CD4-positive, alpha-beta T cell (primary cell): ENCODE measurements around the gene TUBGCP6. TPM values are rescaled to one million over a fixed set of nuclear protein-coding genes. Genes with fewer than 3 reads are reported as not detected.

Source experiments
- ATAC-seq: fragments of 200-7000 bp; cut with Tn5 transposase; one replicate; pipeline ENCODE4 v1.10.0; 2022; ENCODE audit warnings: mild to moderate bottlenecking; ENCODE audit not compliant: poor library complexity
- CTCF ChIA-PET: fragments of 350-600 bp; sonication (Branson Sonifier 250); formaldehyde crosslinking; loops from one replicate; lab custom pipeline; 2021; ENCODE audit warnings: antibody characterized with exemption, inconsistent platforms; lab: Charles Lee
- POLR2A ChIA-PET: fragments of 350-600 bp; sonication (Branson Sonifier 250); formaldehyde crosslinking; loops from one replicate; lab custom pipeline; 2021; ENCODE audit warnings: antibody characterized with exemption, inconsistent platforms; lab: Charles Lee
- DNase-seq, 14 experiments: peaks; one replicate each; pipeline ENCODE4 v3.0.0-alpha.2; 2013 to 2020; ENCODE audit warnings: mixed read lengths in 2 of 14
- H3K27ac ChIP-seq, 2 donors: one replicate each; pipeline versions ENCODE4 v1.5.1 to v1.7.0; 2013; ENCODE audit warnings: low read length in 2 of 2, low read depth in 1 of 2, mild to moderate bottlenecking in 1 of 2
- H3K27me3 ChIP-seq, 2 experiments: 1 replicate in 1 of 2; 2 replicates in 1 of 2; pipeline versions ENCODE4 v1.6.1 to v1.7.0; 2013; ENCODE audit warnings: low read length in 2 of 2, control low read depth in 1 of 2, mild to moderate bottlenecking in 1 of 2, moderate library complexity in 1 of 2; ENCODE audit not compliant: insufficient read depth in 2 of 2, control insufficient read depth in 1 of 2
- H3K36me3 ChIP-seq: one replicate; pipeline ENCODE4 v1.6.1; 2013; ENCODE audit warnings: low read length, control low read depth; ENCODE audit not compliant: insufficient read depth
- H3K4me1 ChIP-seq: one replicate; pipeline ENCODE4 v1.6.1; 2013; ENCODE audit warnings: low read length, control low read depth; ENCODE audit not compliant: insufficient read depth
- H3K4me3 ChIP-seq: one replicate; pipeline ENCODE4 v1.5.1; 2013; ENCODE audit warnings: mild to moderate bottlenecking, low read length, moderate library complexity
- H3K9me3 ChIP-seq, 2 experiments: 1 replicate in 1 of 2; 2 replicates in 1 of 2; pipeline versions ENCODE4 v1.6.1 to v1.7.0; 2013; ENCODE audit warnings: low read length in 2 of 2, mild to moderate bottlenecking in 2 of 2, control low read depth in 1 of 2, moderate library complexity in 1 of 2; ENCODE audit not compliant: control insufficient read depth in 1 of 2, insufficient read depth in 1 of 2
- H3K27ac Mint-ChIP-seq: one replicate; pipeline ENCODE4 v1.8.0; 2020; ENCODE audit warnings: mixed read lengths
- H3K27me3 Mint-ChIP-seq: one replicate; pipeline ENCODE4 v1.8.0; 2021; ENCODE audit warnings: mixed read lengths
- H3K36me3 Mint-ChIP-seq: one replicate; pipeline ENCODE4 v1.8.0; 2021; ENCODE audit warnings: low read depth, mixed read lengths
- H3K4me1 Mint-ChIP-seq: one replicate; pipeline ENCODE4 v1.8.0; 2021; ENCODE audit warnings: low read depth, mixed read lengths
- H3K4me3 Mint-ChIP-seq: one replicate; pipeline ENCODE4 v1.8.0; 2020; ENCODE audit warnings: mild to moderate bottlenecking, mixed read lengths
- H3K9me3 Mint-ChIP-seq: one replicate; pipeline ENCODE4 v1.8.0; 2020; ENCODE audit warnings: mixed read lengths
- intact Hi-C, 2 experiments: fragments of 100-400 bp; cut with DNase I in 1 of 2; cut with micrococcal nuclease in 1 of 2; formaldehyde crosslinking; loops; one replicate each; pipeline versions ENCODE4 v1.15.1 to v1.9.0; 2023 to 2025; cut with DNase I, micrococcal nuclease
- total RNA-seq, 174 experiments: library from RNA in 2 of 174; stranded (reverse) in 2 of 174; gene quantifications; one replicate each; pipeline ENCODE4 v1.2.3 and lab custom pipeline; 2021 to 2026
- TF ChIP-seq, protein P1 (sequence below): fragments of 200-600 bp; IDR thresholded peaks from one replicate; pipeline ENCODE4 v1.8.0; 2022; ENCODE audit warnings: antibody characterized with exemption, mild to moderate bottlenecking

The TUBGCP6 gene
- total RNA-seq, 2 experiments from 2014 or later, result 124 to 126 TPM

DNA sequence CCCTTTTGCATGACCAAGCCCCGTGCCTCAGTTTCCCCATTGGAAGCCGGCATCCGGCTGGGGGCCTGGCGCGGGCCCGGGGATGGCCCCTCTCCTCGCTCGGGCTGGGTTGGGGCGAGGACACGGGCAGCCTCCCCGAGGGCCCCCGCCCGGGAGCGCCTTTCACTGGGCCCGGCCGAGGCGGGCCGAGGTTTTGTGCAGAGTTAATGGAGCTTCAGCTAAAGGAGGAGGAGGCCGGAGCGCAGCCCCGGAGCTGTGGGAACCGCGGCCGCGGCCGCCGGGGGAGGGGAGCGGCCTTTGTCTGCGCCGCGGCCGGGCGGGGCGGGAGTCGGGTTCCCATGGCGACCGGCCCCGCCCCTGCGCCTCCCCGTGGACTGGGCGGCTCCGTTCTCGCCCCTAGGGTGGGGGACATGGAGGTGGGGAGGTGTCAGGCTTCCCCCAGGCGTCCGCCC is 26.7 kb upstream of the TUBGCP6 start:
- intact Hi-C loops, result loop anchor here (2.0 to 10.0 kb wide), 3 partner anchors 19 to 343 kb away; partner anchors contain the start of gene PPP6R2 (in 1 of the 2)
- H3K9me3 ChIP-seq, result peaks cover 0 to 17% of the 10 kb centered on the region in 2 experiments
- no peaks in the 10 kb centered on the region for H3K36me3 ChIP-seq
- H3K4me3 Mint-ChIP-seq, result no peak overlapping the region
- TF ChIP-seq, protein P1, sequence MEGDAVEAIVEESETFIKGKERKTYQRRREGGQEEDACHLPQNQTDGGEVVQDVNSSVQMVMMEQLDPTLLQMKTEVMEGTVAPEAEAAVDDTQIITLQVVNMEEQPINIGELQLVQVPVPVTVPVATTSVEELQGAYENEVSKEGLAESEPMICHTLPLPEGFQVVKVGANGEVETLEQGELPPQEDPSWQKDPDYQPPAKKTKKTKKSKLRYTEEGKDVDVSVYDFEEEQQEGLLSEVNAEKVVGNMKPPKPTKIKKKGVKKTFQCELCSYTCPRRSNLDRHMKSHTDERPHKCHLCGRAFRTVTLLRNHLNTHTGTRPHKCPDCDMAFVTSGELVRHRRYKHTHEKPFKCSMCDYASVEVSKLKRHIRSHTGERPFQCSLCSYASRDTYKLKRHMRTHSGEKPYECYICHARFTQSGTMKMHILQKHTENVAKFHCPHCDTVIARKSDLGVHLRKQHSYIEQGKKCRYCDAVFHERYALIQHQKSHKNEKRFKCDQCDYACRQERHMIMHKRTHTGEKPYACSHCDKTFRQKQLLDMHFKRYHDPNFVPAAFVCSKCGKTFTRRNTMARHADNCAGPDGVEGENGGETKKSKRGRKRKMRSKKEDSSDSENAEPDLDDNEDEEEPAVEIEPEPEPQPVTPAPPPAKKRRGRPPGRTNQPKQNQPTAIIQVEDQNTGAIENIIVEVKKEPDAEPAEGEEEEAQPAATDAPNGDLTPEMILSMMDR, result no peak
- POLR2A ChIA-PET, result interaction anchor here (1.1 kb wide), 1 partner anchor 70 kb away, joined by 5 read pairs; no protein-coding TSS in a partner anchor
- H3K27me3 Mint-ChIP-seq, result no peaks in the 10 kb centered on the region
- peaks cover 46% of the 10 kb centered on the region for H3K4me1 ChIP-seq
- peaks cover 22% of the 10 kb centered on the region for H3K4me1 Mint-ChIP-seq
- CTCF ChIA-PET, result interaction anchor here (0.6 to 2.1 kb wide), 3 partner anchors 21 to 329 kb away, joined by 3 to 6 read pairs (median 4); partner anchors contain the start of genes HDAC10 and PPP6R2
- no peaks in the 10 kb centered on the region for H3K9me3 Mint-ChIP-seq
- peak overlapping the region; percentile 52 for H3K4me3 ChIP-seq
- no peak overlapping the region for H3K27ac ChIP-seq
- no peak overlapping the region for H3K27ac Mint-ChIP-seq
- no peak for ATAC-seq
- DNase-seq, result peak in 12 of 14 experiments; percentile 16 to 78 (median 52)
- no peaks in the 10 kb centered on the region for H3K27me3 ChIP-seq
- no peaks in the 10 kb centered on the region for H3K36me3 Mint-ChIP-seq

DNA sequence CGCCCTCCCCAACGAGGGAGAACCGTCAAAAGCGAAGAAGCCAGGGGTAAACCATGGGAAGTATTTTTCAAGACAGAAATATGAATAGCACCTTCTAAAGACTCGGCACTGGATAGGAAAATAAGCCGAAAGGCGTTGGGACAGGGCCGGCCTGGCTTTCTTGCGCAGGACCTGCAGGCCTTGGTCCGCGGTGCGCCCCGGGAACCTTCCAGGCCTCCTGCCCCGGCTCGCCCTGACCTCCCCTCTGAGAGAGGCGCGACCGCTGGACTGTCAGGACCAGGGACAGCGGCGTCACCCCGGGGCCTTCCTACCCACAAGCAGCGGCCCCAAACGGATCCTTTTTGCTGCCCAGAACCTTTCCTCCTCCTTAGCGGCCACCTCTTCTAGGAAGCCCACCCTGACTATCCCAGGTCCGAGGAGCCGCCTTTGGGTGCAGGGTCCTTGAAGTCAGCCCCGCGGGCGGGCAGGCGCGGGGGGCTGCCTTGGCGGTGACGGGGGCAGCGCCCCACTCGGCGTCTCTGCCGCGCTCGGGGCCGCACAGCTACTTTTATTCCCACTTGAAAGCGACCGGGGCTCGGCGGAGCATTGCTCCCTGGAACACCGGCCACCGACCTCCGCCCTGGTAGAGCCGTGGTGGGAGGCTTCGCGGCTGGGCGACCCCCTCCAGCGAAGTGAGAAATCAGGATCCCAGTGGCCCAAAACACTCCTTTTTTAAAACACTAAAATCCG is 26.0 kb upstream of the TUBGCP6 start:
- Mint-ChIP-seq H3K27ac (no peak overlapping the region), H3K4me1 (peaks cover 22% of the 10 kb centered on the region), H3K9me3 (no peaks in the 10 kb centered on the region), H3K27me3 (no peaks in the 10 kb centered on the region), H3K36me3 (no peaks in the 10 kb centered on the region), H3K4me3 (peak overlapping the region; percentile 78)
- Histone ChIP-seq H3K36me3 (no peaks in the 10 kb centered on the region), H3K4me1 (peaks cover 46% of the 10 kb centered on the region), H3K27ac (no peak overlapping the region), H3K27me3 (no peaks in the 10 kb centered on the region), H3K9me3 (peaks cover 0 to 11% of the 10 kb centered on the region in 2 experiments), H3K4me3 (peak overlapping the region; percentile 52)
- DNase-seq (peak; percentile 47 to 84 (median 66)), ATAC-seq (peak; percentile 56)
- TF ChIP-seq, protein P1, result peak; percentile 7
- ChIA-PET CTCF (interaction anchor here (0.6 to 2.1 kb wide), 2 partner anchors 72 to 329 kb away, joined by 4 to 6 read pairs; partner anchors contain the start of gene PPP6R2), POLR2A (no interaction called here)
- intact Hi-C loops, result loop anchor here (2.0 to 10.0 kb wide), 3 partner anchors 18 to 344 kb away; partner anchors contain the start of gene PPP6R2 (in 1 of the 2)

DNA sequence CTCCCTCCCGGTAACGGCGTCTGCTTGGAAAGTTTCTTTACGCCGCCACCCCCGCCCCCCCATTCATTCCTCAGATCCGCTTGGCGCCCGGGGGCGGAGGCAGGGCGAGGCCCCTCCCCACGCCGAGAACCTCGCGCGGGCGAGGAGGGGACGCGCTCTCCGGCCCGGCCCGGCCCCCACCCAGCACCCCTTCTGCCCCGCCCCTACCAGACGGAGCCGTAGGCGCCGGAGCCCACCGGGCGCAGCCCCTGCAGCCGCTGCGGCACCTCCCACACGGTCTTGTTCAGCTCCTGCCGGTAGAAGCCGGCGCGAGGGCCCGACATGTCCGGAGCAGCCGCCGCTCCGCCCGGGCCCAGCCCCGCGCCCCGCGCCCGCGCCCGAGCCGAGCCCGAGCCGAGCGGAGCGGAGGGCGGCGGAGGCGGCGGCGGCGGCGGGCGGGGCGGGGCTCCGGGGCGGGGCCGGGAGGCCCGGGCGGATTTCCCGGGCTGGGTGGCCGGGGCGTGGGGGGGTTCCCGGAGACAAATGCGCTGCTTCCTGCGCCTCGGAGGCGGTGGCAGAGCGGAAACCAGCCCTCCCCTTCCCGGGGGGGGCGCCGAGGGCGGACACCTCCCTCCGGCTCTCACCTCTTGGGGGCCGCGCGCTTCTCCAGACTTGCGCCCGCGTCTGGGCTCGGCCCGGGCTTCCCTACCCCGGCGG is 25.3 kb upstream of the TUBGCP6 start, which contains the start of gene MAPK11:
TSS of gene MAPK11 (minus strand) at position 411 of the 696 bp plus-strand sequence. CDS start at position 323, 88 bp downstream.
- H3K36me3 Mint-ChIP-seq, result no peaks in the 10 kb centered on the region
- peaks cover 3% of the 10 kb centered on the region for H3K27me3 Mint-ChIP-seq
- Histone ChIP-seq H3K27ac (no peak within 1 kb of the TSS), H3K36me3 (no peaks in the 10 kb centered on the region), H3K4me1 (peaks cover 46% of the 10 kb centered on the region), H3K4me3 (peak within 1 kb of the TSS; percentile 52), H3K9me3 (peaks cover 0 to 10% of the 10 kb centered on the region in 2 experiments), H3K27me3 (no peaks in the 10 kb centered on the region)
- CTCF ChIA-PET, result interaction anchor here (2.1 kb wide), 1 partner anchor 72 kb away, joined by 6 read pairs; the partner anchor contains the start of gene PPP6R2
- H3K27ac Mint-ChIP-seq, result no peak within 1 kb of the TSS
- H3K9me3 Mint-ChIP-seq, result no peaks in the 10 kb centered on the region
- POLR2A ChIA-PET, result interaction anchor here (0.6 to 1.6 kb wide), 2 partner anchors 19 to 350 kb away, joined by 3 to 5 read pairs; partner anchors contain the start of gene HDAC10
- intact Hi-C loops, result loop anchor here (2.0 to 10.0 kb wide), 3 partner anchors 17 to 345 kb away; partner anchors contain the start of gene PPP6R2 (in 1 of the 2)
- H3K4me1 Mint-ChIP-seq, result peaks cover 22% of the 10 kb centered on the region
- H3K4me3 Mint-ChIP-seq, result peak within 1 kb of the TSS; percentile 78
- TF ChIP-seq, protein P1, result no peak
- DNase-seq (peak; percentile 46 to 90 (median 70)), ATAC-seq (peak; percentile 52)
